BLaER1 (cell line): Measurements from ENCODE around the gene FCHSD2.
A peak's percentile ranks its signal among the peaks of the same experiment; 100 is the strongest.

Experiments
- H3K27ac ChIP-seq: shearing (Covaris generic); formaldehyde crosslinking; 2 replicates; pipeline ENCODE4 v1.8.1; 2022
- H3K27me3 ChIP-seq: shearing (Covaris generic); formaldehyde crosslinking; 2 replicates; pipeline ENCODE4 v1.8.1; 2022
- H3K36me3 ChIP-seq: shearing (Covaris generic); formaldehyde crosslinking; 2 replicates; pipeline ENCODE4 v1.8.1; 2022
- H3K4me1 ChIP-seq: shearing (Covaris generic); formaldehyde crosslinking; 2 replicates; pipeline ENCODE4 v1.8.1; 2022
- H3K4me2 ChIP-seq: shearing (Covaris generic); formaldehyde crosslinking; 2 replicates; pipeline ENCODE4 v1.8.1; 2022
- H3K4me3 ChIP-seq: shearing (Covaris generic); formaldehyde crosslinking; 2 replicates; pipeline ENCODE4 v1.8.1; 2022
- H3K9ac ChIP-seq: shearing (Covaris generic); formaldehyde crosslinking; 2 replicates; pipeline ENCODE4 v1.8.1; 2022
- H3K9me3 ChIP-seq: shearing (Covaris generic); formaldehyde crosslinking; 2 replicates; pipeline ENCODE4 v1.8.1; 2022
- H4K20me1 ChIP-seq: shearing (Covaris generic); formaldehyde crosslinking; 2 replicates; pipeline ENCODE4 v1.8.1; 2022
- Cebpa-rat ChIP-seq: shearing (Covaris generic); IDR thresholded peaks from 2 replicates; pipeline ENCODE4 v1.8.1; 2022

Gene FCHSD2

GRCh38 chr11:73152861-73153483, 10.9 kb upstream of the FCHSD2 start:
- TF ChIP-seq Cebpa-rat, result no peak
- no peaks in the 10 kb centered on the region for H4K20me1 ChIP-seq
- no peaks in the 10 kb centered on the region for H3K36me3 ChIP-seq
- H3K9me3 ChIP-seq, result no peaks in the 10 kb centered on the region
- H3K4me3 ChIP-seq, result no peak overlapping the region
- H3K4me1 ChIP-seq, result peaks cover 100% of the 10 kb centered on the region
- H3K4me2 ChIP-seq, result peak overlapping the region; percentile 88
- H3K9ac ChIP-seq, result peak overlapping the region; percentile 65
- no peaks in the 10 kb centered on the region for H3K27me3 ChIP-seq
- H3K27ac ChIP-seq, result peak overlapping the region; percentile 91

DNA sequence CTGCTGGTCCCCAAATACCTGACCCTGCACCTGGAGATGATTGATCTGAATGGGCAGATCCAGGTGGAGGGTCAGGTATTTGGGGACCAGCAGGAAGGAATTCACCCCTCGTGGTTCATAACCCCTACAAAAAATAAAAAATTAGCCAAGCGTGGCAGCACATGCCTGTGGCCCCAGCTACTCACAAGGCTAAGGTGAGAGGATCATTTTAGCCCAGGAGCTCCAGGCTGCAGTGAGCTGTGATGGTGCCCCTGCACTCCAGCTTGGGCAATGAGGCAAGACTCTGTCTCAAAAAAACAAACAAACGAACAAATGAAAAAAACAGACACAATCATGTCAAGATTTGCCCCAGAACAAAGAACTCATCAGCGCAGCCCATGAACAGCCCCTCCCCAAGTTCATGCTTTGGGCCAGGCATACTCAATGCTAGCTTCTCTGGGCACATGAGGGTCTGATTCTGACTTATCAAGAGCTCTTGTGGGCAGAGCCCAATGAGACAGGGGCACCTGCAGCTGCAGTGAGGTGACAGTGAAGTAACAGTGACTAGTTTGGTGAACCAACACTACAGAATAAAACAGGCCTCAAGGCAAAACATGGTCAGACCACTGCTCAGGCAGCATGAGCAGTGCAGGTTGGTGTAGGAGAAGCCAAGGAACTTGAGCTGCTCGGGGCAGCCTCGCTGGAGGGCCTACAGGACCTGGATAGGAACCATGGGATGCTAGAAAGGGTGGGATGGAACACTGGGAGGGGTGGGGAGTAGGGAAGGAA, 10.2 kb upstream of the FCHSD2 start:
- Histone ChIP-seq H4K20me1 (no peaks in the 10 kb centered on the region), H3K36me3 (no peaks in the 10 kb centered on the region), H3K4me2 (peak overlapping the region; percentile 88), H3K27ac (peak overlapping the region; percentile 91), H3K4me3 (no peak overlapping the region), H3K4me1 (peaks cover 100% of the 10 kb centered on the region), H3K9me3 (no peaks in the 10 kb centered on the region), H3K9ac (peak overlapping the region; percentile 65), H3K27me3 (no peaks in the 10 kb centered on the region)
- TF ChIP-seq Cebpa-rat, result no peak

GRCh38 chr11:73151416-73151815, 9.3 kb upstream of the FCHSD2 start:
- H3K9ac ChIP-seq, result no peak overlapping the region; the same call in 1 of the 2 replicates
- no peaks in the 10 kb centered on the region for H4K20me1 ChIP-seq
- H3K27me3 ChIP-seq, result no peaks in the 10 kb centered on the region
- no peaks in the 10 kb centered on the region for H3K36me3 ChIP-seq
- H3K27ac ChIP-seq, result peak overlapping the region; percentile 91
- no peak overlapping the region for H3K4me3 ChIP-seq
- H3K9me3 ChIP-seq, result no peaks in the 10 kb centered on the region
- H3K4me2 ChIP-seq, result peak overlapping the region; percentile 88
- H3K4me1 ChIP-seq, result peaks cover 100% of the 10 kb centered on the region
- TF ChIP-seq Cebpa-rat, result no peak

DNA sequence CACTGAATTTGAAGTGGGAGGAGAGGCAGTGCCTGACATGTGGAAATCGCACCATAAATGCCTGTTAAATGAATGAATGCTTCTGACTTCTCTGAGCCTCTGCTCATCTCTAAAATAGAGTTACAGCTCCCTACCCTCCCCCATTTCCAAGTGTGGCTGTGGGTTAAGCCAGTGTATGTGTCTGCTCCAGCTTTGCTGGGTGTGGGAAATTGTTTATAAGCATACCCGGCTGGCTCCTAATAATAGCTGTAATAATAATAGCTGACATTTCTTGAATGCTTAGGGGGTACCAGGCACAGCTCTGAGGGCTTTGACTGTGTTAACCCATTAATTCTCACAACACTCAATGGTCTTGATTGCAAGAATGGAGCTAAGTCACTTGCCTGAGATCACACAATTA, 7.0 kb upstream of the FCHSD2 start:
- H3K4me3 ChIP-seq, result no peak overlapping the region
- no peak overlapping the region for H3K9ac ChIP-seq
- TF ChIP-seq Cebpa-rat, result no peak
- no peaks in the 10 kb centered on the region for H4K20me1 ChIP-seq
- H3K27ac ChIP-seq, result peak overlapping the region; percentile 65
- H3K9me3 ChIP-seq, result no peaks in the 10 kb centered on the region
- peaks cover 100% of the 10 kb centered on the region for H3K4me1 ChIP-seq
- no peaks in the 10 kb centered on the region for H3K27me3 ChIP-seq
- no peaks in the 10 kb centered on the region for H3K36me3 ChIP-seq
- peak overlapping the region; percentile 88 for H3K4me2 ChIP-seq

DNA sequence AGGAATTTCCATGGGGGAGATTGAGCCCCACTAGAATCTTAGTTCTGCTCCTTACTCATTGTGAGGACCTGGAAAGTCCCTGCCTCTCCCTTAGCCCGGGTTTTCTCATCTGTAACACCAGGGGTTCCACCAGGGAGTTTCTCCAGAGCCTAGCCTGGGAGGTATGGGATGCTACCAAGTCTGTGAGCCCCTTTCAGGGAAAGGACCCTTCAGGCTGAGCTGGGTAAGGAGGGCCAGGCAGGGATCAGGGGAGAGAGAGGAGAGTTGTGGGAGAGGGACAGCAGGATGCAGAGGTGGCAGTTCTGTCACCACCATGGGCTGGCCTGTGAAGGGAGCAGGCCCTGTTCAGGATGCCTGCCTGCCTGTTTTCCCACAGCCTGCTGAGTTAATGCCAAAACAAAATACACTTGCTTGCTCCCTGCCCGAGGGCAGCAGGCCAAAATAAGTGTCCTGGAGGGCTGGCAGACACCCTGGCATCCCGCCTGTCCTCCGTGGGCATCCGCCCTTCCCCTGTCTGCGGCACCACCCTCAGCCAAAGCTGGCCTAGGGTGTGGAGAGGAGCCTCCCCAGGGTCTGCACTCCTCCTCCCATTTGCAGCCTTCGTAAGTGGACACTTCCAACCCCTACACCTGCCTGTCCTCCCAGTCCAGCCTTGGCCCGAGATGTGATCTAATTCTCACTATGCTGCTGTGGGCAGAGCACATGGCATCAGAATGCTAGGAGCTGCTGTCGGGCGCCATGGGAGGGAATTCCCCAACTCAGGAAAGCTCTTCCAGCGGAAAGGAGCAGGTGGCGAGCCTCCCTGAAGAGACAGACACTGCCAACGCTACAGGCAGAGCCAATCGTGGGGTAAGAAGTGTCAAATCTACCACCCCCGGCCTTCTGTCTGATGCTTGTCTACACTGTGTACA, 5.9 kb upstream of the FCHSD2 start:
- H3K27me3 ChIP-seq, result no peaks in the 10 kb centered on the region
- H3K9me3 ChIP-seq, result no peaks in the 10 kb centered on the region
- no peak overlapping the region for H3K4me3 ChIP-seq
- H3K4me2 ChIP-seq, result peak overlapping the region; percentile 88
- no peaks in the 10 kb centered on the region for H4K20me1 ChIP-seq
- no peak for TF ChIP-seq Cebpa-rat
- H3K9ac ChIP-seq, result peak overlapping the region; percentile 27; the same call in 1 of the 2 replicates
- H3K36me3 ChIP-seq, result no peaks in the 10 kb centered on the region
- peaks cover 100% of the 10 kb centered on the region for H3K4me1 ChIP-seq
- H3K27ac ChIP-seq, result peak overlapping the region; percentile 65

DNA sequence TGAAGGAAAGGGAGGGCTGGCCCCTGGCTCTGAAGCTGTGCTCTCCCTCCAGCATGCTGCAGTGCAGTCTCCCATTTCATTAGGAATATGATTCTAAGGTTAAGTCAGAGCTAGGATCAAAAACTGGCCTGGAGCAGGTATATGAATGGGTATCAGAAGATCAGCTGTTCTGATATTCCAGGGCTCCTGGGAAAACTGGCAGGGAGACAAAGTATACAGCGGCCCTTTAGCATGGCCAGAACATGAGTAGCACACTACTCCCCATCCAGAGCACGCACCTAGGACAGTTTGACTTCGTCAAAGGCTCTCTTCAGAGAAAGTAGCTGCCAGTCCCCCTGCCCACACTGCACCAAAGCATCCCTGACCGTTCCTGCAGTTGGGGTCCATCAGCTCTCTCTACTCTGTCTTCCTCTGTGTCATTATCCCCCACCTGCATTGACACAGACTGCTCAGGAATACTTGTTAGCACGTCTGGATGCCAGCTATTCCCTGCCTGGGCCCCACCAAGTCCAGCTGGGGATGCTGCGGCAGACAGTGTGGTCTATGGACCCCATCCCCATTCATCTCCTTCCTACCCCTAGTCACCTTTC, 4.0 kb upstream of the FCHSD2 start:
- Histone ChIP-seq H3K4me3 (no peak overlapping the region), H3K9me3 (no peaks in the 10 kb centered on the region), H3K27ac (peak overlapping the region; percentile 98), H3K27me3 (no peaks in the 10 kb centered on the region), H3K9ac (no peak overlapping the region), H3K36me3 (no peaks in the 10 kb centered on the region), H4K20me1 (peaks cover 3% of the 10 kb centered on the region), H3K4me2 (peak overlapping the region; percentile 88), H3K4me1 (peaks cover 81% of the 10 kb centered on the region)
- no peak for TF ChIP-seq Cebpa-rat

DNA sequence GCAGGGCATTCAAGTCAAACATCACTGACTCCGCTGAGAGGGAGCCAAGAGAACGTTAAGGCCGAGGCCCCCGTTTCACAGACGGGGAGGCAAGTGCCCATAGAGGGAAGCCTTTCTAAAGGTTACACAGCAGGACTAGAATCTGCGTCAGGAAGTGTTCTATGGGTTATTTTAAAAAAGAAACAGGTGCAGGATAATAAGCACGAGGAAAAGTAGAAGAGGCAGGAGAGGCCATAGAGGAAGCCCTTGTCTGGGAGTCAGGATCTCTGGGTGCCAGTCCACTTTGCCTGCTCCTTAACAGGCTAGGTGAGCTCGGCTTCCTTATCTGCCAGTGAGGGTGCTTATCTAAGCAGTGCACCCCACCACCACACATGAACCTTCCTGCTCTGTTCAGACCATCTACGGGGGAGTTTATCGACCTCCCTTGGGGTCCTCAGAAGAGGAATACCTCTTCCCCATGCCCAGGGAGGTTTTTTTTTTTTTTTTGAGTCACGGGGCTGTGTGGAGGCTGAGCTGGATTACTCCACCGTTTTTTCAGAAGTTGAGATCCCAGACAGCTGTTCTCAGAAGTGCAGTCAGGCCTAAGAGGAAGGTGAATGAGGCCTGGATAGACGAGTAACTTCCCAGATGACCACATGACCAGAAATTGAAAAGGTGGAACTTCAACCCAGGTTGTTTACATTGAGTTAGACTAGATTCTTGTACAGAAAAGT, 1.2 kb upstream of the FCHSD2 start:
- Histone ChIP-seq H3K9me3 (no peaks in the 10 kb centered on the region), H4K20me1 (peaks cover 24% of the 10 kb centered on the region), H3K27me3 (no peaks in the 10 kb centered on the region), H3K4me3 (peak overlapping the region; percentile 94), H3K9ac (peak overlapping the region; percentile 94), H3K36me3 (peaks cover 5% of the 10 kb centered on the region; the same call in 1 of the 2 replicates), H3K4me1 (peaks cover 74% of the 10 kb centered on the region), H3K4me2 (peak overlapping the region; percentile 88), H3K27ac (peak overlapping the region; percentile 98)
- TF ChIP-seq Cebpa-rat, result no peak

DNA sequence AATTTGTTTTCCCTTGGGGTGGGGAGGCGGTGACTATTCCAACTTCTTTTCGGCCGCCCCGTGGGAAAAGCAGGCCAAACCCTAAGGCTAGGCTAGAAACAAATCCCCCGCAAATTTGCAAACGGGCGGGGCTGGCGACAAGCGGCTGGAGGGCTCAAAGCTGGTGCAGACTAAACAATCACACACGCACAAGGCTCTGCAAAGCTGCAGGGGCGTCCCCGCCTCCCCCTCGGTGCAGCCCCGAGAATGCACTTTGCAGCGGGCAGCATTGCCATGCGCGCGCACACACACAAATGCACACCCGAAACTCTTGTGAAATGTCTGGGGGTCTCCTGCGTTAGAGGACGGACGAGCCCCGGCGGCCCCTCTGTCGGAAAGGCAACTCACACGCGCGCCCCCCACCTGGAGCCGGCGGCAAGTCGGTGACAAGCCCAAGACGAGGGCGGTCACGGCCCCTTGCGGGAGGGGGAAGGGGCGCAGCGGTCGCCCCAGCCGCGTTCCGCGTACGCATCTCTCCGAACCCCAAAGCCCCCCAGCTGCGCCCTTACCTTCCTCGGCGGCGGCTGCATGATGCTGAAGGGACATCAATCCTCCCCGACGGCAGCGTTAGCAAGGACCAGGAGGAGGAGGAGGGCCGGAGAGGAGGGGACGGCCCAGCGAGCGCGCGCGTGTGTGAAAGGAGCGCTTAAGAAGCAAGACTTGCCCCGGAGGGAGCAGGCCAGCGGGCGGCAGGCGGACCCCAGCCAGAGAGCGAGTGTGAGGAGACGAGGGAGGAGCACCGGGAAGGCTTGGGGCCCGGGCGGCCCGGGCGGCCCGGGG, 600 bp downstream of the FCHSD2 start:
- peaks cover 74% of the 10 kb centered on the region for H3K4me1 ChIP-seq
- H3K27me3 ChIP-seq, result no peaks in the 10 kb centered on the region
- H3K9ac ChIP-seq, result peak overlapping the region; percentile 94
- no peaks in the 10 kb centered on the region for H3K9me3 ChIP-seq
- peak overlapping the region; percentile 88 for H3K4me2 ChIP-seq
- peak overlapping the region; percentile 94 for H3K4me3 ChIP-seq
- H4K20me1 ChIP-seq, result peaks cover 41% of the 10 kb centered on the region
- TF ChIP-seq Cebpa-rat, result no peak
- H3K27ac ChIP-seq, result peak overlapping the region; percentile 98
- peaks cover 13% of the 10 kb centered on the region for H3K36me3 ChIP-seq
